ENCODE measurements around the gene CERS3. TPM values are rescaled to one million over a fixed set of nuclear protein-coding genes. Genes with fewer than 3 reads are reported as not detected.

The CERS3 gene
- total and polyA plus RNA-seq, 2 donors (not counting 1 experiment from before 2014, with no cell fraction given): 0.12 to 0.34 TPM

- ChIA-PET CTCF (interaction anchor here (1.3 kb wide), 1 partner anchor 43 kb away, joined by 4 read pairs; no protein-coding TSS in a partner anchor), POLR2A (no interaction called here)
- Histone ChIP-seq H3K9ac (ENCODE audit: low read length) (no peak overlapping the region), H3K27ac (ENCODE audit: low read length in 2 of 2) (no peak overlapping the region), H3K4me2 (replicated peaks; ENCODE audit: low read depth, low read length, poor library complexity, severe bottlenecking) (no peak overlapping the region), H3K79me2 (ENCODE audit: control insufficient read depth, insufficient read depth, low read length) (no peaks in the 10 kb centered on the region), H3K4me3 (ENCODE audit: control extremely low read depth in 1 of 5, extremely low read depth in 1 of 5, insufficient read depth in 1 of 5, low read depth in 2 of 5, low read length in 4 of 5) (no peak overlapping the region), H3K36me3 (replicated peaks in 1 of 2; ENCODE audit: control extremely low read depth in 1 of 2, control insufficient read depth in 1 of 2, extremely low read depth in 1 of 2, insufficient read depth in 2 of 2, low read length in 1 of 2) (no peaks in the 10 kb centered on the region), H3K9me3 (ENCODE audit: control extremely low read depth in 1 of 3, control insufficient read depth in 2 of 3, insufficient read depth in 1 of 3, low read length in 2 of 3) (no peaks in the 10 kb centered on the region), H4K20me1 (ENCODE audit: control insufficient read depth, insufficient read depth, low read length, poor library complexity, severe bottlenecking) (no peaks in the 10 kb centered on the region), H3K27me3 (replicated peaks in 1 of 4; ENCODE audit: control extremely low read depth in 1 of 4, control insufficient read depth in 3 of 4, insufficient read depth in 4 of 4, low read length in 3 of 4) (peaks cover 0 to 5% (median 1%) of the 10 kb centered on the region in 4 experiments), H2AFZ (ENCODE audit: insufficient read depth, low read depth, low read length, poor library complexity, severe bottlenecking) (no peak overlapping the region), H3K4me1 (ENCODE audit: control insufficient read depth in 2 of 2, insufficient read depth in 2 of 2, low read length in 2 of 2) (no peaks in the 10 kb centered on the region)
- WGBS (ENCODE audit: insufficient coverage): no CpG with 5 or more reads among the region's 2 CpGs
- Mint-ChIP-seq H3K9me3 (ENCODE audit: insufficient read depth) (no peaks in the 10 kb centered on the region), H3K4me3 (no peak overlapping the region), H3K27me3 (peaks cover 28% of the 10 kb centered on the region), H3K4me1 (no peaks in the 10 kb centered on the region), H3K27ac (no peak overlapping the region)
- TF ChIP-seq EZH2 (IDR thresholded peaks at IDR 0.05; ENCODE audit: borderline replicate concordance, insufficient read depth, low read depth, low read length, poor library complexity, severe bottlenecking) (no peak), CTCF (IDR thresholded peaks at IDR 0.05) (no peak)
- intact Hi-C loops (cut with micrococcal nuclease): no loop called here
- no peak for ATAC-seq (ENCODE audit: low read depth)
- no peak for DNase-seq
Measured at GRCh38 chr15:100529556-100529955, 806 bp upstream of the CERS3 start.

DNA sequence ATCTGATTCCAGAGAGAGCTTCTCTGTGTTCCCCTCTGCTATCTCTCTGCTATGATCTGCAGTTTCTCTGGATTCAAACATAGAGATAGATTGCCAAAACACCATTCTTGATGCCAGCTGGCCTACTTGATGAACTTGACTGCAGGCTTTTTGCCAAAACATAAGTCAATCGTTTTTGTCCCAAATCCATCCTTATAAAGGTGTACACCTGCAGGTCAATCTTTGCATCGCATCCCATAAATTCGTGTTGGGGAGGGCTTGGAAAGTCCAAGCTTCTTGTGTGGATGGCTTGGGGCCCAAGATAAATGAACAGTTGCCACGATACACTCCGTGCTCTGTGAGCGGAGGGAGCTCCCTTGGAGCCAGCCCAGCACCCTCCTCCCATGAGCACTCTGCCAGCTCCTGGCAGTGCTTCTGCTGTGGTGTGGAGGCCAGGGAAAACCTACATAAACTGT is 2.7 kb downstream of the CERS3 start:
- Mint-ChIP-seq H3K4me3 (no peak overlapping the region), H3K27me3 (peaks cover 17% of the 10 kb centered on the region), H3K4me1 (peaks cover 2% of the 10 kb centered on the region), H3K27ac (no peak overlapping the region), H3K9me3 (ENCODE audit: insufficient read depth) (no peaks in the 10 kb centered on the region)
- Histone ChIP-seq H3K4me1 (ENCODE audit: control insufficient read depth in 2 of 2, insufficient read depth in 2 of 2, low read length in 2 of 2) (no peaks in the 10 kb centered on the region), H3K27ac (ENCODE audit: low read length in 2 of 2) (no peak overlapping the region), H2AFZ (ENCODE audit: insufficient read depth, low read depth, low read length, poor library complexity, severe bottlenecking) (no peak overlapping the region), H3K9me3 (ENCODE audit: control extremely low read depth in 1 of 3, control insufficient read depth in 2 of 3, insufficient read depth in 1 of 3, low read length in 2 of 3) (no peaks in the 10 kb centered on the region), H4K20me1 (ENCODE audit: control insufficient read depth, insufficient read depth, low read length, poor library complexity, severe bottlenecking) (no peaks in the 10 kb centered on the region), H3K9ac (ENCODE audit: low read length) (no peak overlapping the region), H3K79me2 (ENCODE audit: control insufficient read depth, insufficient read depth, low read length) (no peaks in the 10 kb centered on the region), H3K4me3 (ENCODE audit: control extremely low read depth in 1 of 5, extremely low read depth in 1 of 5, insufficient read depth in 1 of 5, low read depth in 2 of 5, low read length in 4 of 5) (no peak overlapping the region), H3K4me2 (replicated peaks; ENCODE audit: low read depth, low read length, poor library complexity, severe bottlenecking) (no peak overlapping the region), H3K27me3 (replicated peaks in 1 of 4; ENCODE audit: control extremely low read depth in 1 of 4, control insufficient read depth in 3 of 4, insufficient read depth in 4 of 4, low read length in 3 of 4) (no peaks in the 10 kb centered on the region), H3K36me3 (replicated peaks in 1 of 2; ENCODE audit: control extremely low read depth in 1 of 2, control insufficient read depth in 1 of 2, extremely low read depth in 1 of 2, insufficient read depth in 2 of 2, low read length in 1 of 2) (no peaks in the 10 kb centered on the region)
- WGBS (ENCODE audit: insufficient coverage): 68% methylated on average over 3 of the region's 6 CpGs
- no peak for ATAC-seq (ENCODE audit: low read depth)
- intact Hi-C loops (cut with micrococcal nuclease): no loop called here
- no peak for DNase-seq
- TF ChIP-seq CTCF (IDR thresholded peaks at IDR 0.05) (no peak), EZH2 (IDR thresholded peaks at IDR 0.05; ENCODE audit: borderline replicate concordance, insufficient read depth, low read depth, low read length, poor library complexity, severe bottlenecking) (no peak)
- ChIA-PET POLR2A (no interaction called here), CTCF (no interaction called here)
